ENCODE data around the gene KBTBD12. TPM values are rescaled to one million over a fixed set of nuclear protein-coding genes. Genes with fewer than 3 reads are reported as not detected.
"Not testable (repeated sequence)": the region's sequence is repeated elsewhere in the genome, so short reads cannot be mapped to it uniquely, and the experiment has no call there.

KBTBD12 gene
- total RNA-seq, 1 donor = not detected

DNA sequence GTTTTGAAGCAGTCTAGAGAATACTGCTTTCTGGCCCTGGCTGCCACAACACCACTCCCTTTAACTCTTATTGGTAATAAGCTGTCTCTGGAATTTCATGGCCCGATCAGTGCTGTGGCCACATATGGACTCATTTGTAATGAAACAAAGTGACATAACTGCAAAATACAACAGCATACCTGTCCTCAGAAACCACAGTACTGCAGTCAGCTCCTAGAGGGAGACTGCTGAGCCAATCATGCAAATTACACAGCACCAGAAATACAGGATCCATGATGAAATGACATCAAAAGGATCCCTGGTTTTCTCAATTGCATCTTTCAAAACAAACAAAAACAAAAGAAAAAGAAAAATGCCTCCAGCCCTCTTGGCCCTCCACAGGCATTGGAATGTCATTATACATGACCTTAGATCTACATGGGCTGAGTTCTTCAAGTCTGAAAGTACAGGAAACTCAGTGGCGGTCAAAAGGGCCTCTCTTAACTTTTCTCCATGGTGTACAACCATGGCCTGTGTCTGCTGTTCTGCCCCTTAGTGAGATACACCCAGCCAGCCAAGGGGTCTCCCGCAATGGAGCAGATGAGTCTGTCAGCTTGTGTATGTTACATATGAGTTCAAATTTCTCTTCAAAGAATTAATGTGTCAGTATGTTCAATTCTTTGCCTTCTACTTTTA is 24.9 kb upstream of the KBTBD12 start:
- Histone ChIP-seq H3K27me3 (ENCODE audit: insufficient read depth, low read length) (no peaks in the 10 kb centered on the region), H3K4me3 (ENCODE audit: low read length) (no peak overlapping the region), H3K4me1 (ENCODE audit: insufficient read depth, low read length) (no peaks in the 10 kb centered on the region), H3K9me3 (ENCODE audit: low read depth, low read length) (no peaks in the 10 kb centered on the region)

DNA sequence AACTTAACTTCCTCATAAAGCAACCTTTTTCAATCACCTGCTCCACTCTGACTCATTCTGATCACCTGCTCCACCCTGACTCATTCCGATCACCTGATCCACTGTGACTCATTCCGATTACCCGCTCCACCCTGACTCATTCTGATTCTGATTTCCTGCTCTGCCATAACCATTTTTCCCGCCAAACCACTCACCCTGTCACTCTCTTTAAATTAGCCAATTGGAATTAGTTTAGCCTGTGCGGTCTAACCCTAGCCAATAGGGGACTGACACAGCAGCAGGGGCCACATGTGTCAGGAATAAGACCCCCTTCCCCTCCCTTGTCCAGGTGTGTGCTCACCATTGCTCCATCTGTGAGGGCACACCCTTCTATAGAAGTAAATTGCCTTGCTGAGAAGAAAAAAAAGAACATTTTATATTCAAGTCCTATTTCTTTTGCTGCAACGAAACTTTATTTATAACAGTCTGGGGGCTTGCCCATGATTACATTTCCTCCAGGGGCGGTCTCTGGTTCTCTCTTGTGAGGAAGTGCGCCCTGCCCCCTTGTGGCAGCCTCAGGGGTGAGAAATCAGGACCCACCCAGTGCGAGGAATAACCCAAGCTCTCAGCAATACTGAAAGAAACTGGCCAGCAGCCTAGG is 24.3 kb upstream of the KBTBD12 start:
- not testable (repeated sequence) for H3K27me3 ChIP-seq (ENCODE audit: insufficient read depth, low read length); H3K4me1 ChIP-seq (ENCODE audit: insufficient read depth, low read length); H3K9me3 ChIP-seq (ENCODE audit: low read depth, low read length); H3K4me3 ChIP-seq (ENCODE audit: low read length)

DNA sequence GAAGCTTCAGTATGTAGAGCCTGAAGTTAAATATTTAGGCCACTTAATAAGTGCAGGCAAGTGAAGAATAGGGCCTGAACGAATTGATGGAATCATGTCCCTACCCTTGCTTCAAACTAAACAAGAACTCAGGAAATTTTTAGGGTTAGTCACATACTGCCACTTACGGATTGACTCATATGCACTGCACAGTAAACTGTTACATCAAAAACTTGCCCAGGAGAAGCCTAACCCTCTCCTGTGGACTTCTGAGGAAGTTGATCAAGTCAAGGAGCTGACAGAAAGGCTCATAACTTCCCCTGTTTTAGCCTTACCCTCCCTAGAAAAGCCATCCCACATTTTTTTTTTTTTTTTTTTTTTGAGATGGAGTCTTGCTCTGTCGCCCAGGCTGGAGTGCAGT is 20.6 kb upstream of the KBTBD12 start:
- Histone ChIP-seq H3K9me3 (ENCODE audit: low read depth, low read length) (no peaks in the 10 kb centered on the region), H3K4me1 (ENCODE audit: insufficient read depth, low read length) (no peaks in the 10 kb centered on the region), H3K27me3 (ENCODE audit: insufficient read depth, low read length) (no peaks in the 10 kb centered on the region), H3K4me3 (ENCODE audit: low read length) (no peak overlapping the region)

DNA sequence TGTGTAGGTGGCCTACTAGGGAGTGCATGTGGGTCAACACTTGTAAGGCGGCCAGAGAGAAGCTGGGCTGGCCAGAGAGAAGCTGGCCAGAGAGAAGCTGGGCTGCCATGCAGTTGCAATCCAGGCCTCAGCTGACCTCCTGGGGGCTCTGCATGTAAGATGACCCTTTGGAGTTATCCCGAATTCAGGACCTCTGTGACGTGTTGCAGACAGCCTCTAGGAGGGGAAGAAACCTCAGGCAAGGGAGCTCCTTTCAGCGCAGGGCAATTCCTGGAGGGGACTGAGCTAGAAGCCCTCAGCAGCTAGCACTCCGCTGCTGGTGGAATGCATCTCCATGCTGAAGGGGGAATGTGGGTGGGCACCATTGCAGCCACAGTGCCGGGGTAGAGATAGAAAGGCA is 15.8 kb upstream of the KBTBD12 start:
- Histone ChIP-seq H3K9me3 (ENCODE audit: low read depth, low read length) (no peaks in the 10 kb centered on the region), H3K4me3 (ENCODE audit: low read length) (no peak overlapping the region), H3K4me1 (ENCODE audit: insufficient read depth, low read length) (no peaks in the 10 kb centered on the region), H3K27me3 (ENCODE audit: insufficient read depth, low read length) (no peaks in the 10 kb centered on the region)

DNA sequence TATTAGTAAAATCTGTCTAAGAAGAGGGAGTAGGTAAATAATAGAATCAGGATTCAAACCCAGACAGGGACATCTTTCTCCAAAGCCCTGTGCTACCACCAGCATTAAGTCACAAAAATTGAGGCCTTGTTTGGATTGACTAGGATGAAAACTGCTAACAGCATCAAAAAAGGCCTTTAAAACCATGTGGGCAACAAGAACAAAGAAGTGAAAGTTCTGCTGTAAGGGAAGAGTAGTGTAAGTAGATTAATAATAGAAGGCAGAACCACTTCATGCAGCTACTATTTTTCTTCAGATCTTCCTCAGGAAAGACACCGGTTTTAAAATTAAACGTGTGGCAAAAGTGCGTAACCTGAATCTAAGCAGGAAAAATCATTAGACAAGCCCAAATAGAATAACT is 15.3 kb upstream of the KBTBD12 start:
- H3K4me3 ChIP-seq (ENCODE audit: low read length) = no peak overlapping the region
- H3K4me1 ChIP-seq (ENCODE audit: insufficient read depth, low read length) = no peaks in the 10 kb centered on the region
- H3K27me3 ChIP-seq (ENCODE audit: insufficient read depth, low read length) = no peaks in the 10 kb centered on the region
- no peaks in the 10 kb centered on the region for H3K9me3 ChIP-seq (ENCODE audit: low read depth, low read length)

DNA sequence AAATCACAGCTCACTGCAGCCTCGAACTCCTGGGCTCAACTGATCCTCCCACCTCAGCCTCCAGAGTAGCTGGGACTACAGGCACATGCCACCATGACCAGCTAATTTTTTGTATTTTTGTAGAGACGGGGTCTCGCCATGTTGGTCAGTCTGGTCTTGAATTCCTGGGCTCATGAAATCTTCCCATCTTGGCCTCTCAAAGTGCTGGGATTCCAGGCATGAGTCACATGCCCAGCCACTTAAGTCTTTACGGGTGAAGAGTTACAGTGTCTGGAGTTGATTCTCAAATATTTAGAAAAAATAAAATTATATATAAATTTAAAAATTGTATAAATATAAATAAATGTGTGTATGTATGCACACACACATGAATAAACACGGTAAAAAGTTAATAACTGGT is 14.5 kb upstream of the KBTBD12 start:
- no peak overlapping the region for H3K4me3 ChIP-seq (ENCODE audit: low read length)
- no peaks in the 10 kb centered on the region for H3K27me3 ChIP-seq (ENCODE audit: insufficient read depth, low read length)
- H3K9me3 ChIP-seq (ENCODE audit: low read depth, low read length) = no peaks in the 10 kb centered on the region
- H3K4me1 ChIP-seq (ENCODE audit: insufficient read depth, low read length) = no peaks in the 10 kb centered on the region

DNA sequence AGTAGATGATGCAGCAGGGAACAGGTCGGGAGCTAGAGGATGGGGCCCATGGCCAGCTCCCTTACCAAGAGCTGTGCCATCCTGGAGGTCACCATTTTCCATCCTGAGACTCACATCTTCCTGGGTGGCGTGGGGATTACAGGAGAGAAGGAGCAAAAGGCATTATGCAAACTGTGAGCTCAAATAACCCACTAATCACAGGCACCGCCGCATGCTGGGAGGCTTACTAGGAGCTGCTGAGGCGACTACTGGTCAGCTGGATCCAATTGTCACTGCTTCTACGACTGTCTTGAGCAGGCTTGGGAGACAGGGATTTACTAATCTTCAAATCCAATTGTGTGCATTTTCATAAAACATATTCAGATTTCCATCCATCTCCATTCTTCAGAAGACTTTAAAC is 12.5 kb upstream of the KBTBD12 start:
- H3K27me3 ChIP-seq (ENCODE audit: insufficient read depth, low read length) = no peaks in the 10 kb centered on the region
- H3K4me1 ChIP-seq (ENCODE audit: insufficient read depth, low read length) = no peaks in the 10 kb centered on the region
- no peak overlapping the region for H3K4me3 ChIP-seq (ENCODE audit: low read length)
- no peaks in the 10 kb centered on the region for H3K9me3 ChIP-seq (ENCODE audit: low read depth, low read length)

DNA sequence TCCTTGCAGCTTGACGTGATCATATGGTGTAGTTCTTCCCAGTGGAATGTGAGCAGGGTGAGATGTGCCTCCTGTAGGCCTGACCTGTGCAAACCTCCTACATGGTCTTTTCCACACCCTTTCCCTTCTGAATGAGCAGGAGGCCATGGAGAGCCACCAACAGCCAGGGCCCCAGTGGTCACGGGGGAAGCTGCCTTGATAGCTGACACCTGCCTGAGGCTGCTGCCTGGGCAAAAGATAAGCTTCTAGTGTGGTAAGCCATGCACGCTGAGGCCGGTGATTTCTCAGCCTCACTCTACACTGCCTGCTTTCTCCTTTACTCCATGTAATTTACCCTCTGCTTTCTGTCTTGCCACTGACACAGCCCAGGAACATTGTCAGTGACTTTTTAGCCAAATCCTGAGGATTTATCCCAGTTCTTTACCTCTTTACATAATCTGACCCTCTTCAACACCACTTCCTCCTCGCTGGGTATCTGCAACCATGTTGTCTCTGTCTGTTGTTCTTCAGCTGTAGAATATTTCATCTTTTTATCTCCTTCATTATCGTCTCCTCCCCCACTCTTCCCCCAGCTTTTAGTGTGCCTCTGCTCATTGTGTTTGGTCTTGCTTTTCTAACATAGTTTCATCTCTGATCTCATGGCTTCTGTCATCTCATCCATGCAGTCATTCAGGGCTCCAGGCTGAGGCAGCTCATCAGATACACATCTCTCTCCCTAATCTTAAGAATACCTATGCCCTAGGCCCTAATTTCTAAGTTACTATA is 11.2 kb upstream of the KBTBD12 start:
- no peaks in the 10 kb centered on the region for H3K27me3 ChIP-seq (ENCODE audit: insufficient read depth, low read length)
- no peaks in the 10 kb centered on the region for H3K9me3 ChIP-seq (ENCODE audit: low read depth, low read length)
- H3K4me1 ChIP-seq (ENCODE audit: insufficient read depth, low read length) = peaks cover 3% of the 10 kb centered on the region
- no peak overlapping the region for H3K4me3 ChIP-seq (ENCODE audit: low read length)

DNA sequence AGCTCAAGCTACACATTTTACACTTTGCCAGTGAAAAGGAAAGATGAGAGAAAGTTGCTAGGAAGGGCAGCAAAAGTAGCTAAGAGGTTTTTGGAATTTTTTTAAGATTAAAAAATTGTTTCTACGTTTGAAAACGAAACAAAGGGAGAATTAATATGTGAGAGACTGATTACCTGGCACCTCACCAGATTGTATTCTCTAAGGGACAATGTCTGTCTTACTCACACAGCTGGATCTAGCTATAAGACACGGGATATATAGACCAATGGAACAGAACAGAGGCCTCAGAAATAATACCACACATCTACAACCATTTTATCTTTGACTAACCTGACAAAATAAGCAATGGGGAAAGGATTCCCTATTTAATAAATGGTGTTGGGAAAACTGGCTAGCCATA is 9.5 kb upstream of the KBTBD12 start:
- no peak overlapping the region for H3K4me3 ChIP-seq (ENCODE audit: low read length)
- no peaks in the 10 kb centered on the region for H3K27me3 ChIP-seq (ENCODE audit: insufficient read depth, low read length)
- no peaks in the 10 kb centered on the region for H3K9me3 ChIP-seq (ENCODE audit: low read depth, low read length)
- peaks cover 7% of the 10 kb centered on the region for H3K4me1 ChIP-seq (ENCODE audit: insufficient read depth, low read length)

DNA sequence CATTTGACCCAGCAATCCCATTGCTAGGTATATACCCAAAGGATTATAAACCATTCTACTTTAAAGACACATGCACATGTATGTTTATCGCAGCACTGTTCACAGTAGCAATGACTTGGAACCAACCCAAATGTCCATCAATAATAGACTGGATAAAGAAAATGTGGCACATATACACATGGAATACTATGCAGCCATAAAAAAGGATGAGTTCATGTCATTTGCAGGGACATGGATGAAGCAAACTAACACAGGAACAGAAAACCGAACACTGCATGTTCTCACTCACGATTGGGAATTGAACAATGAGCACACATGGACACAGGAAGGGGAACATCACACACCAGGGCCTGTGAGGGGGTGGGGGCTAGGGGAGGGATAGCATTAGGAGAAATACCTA is 8.4 kb upstream of the KBTBD12 start:
- peaks cover 15% of the 10 kb centered on the region for H3K4me1 ChIP-seq (ENCODE audit: insufficient read depth, low read length)
- H3K4me3 ChIP-seq (ENCODE audit: low read length); H3K27me3 ChIP-seq (ENCODE audit: insufficient read depth, low read length); H3K9me3 ChIP-seq (ENCODE audit: low read depth, low read length): not testable (repeated sequence)

DNA sequence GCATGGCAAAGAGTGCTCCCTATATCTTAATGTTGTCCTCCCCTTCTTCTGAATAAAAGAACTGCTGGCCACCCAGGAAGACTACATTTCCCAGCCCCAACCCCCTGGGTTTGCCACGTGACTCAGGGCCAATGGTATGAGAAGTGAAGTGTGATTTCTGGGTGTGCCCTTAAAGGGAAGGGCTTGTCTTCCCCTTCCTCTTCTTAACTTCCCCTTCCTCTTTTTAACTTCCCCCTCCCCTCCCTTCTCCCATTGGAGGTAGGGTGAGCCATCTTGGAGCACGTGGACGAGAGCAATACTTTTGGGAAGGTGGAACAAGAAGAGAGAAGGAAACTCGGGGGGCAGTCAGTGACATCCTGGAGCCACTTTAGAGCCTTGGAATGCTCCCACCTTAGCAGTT is 6.8 kb upstream of the KBTBD12 start:
- Histone ChIP-seq H3K9me3 (ENCODE audit: low read depth, low read length) (no peaks in the 10 kb centered on the region), H3K27me3 (ENCODE audit: insufficient read depth, low read length) (peaks cover under 1% of the 10 kb centered on the region), H3K4me1 (ENCODE audit: insufficient read depth, low read length) (peaks cover 19% of the 10 kb centered on the region), H3K4me3 (ENCODE audit: low read length) (no peak overlapping the region)

DNA sequence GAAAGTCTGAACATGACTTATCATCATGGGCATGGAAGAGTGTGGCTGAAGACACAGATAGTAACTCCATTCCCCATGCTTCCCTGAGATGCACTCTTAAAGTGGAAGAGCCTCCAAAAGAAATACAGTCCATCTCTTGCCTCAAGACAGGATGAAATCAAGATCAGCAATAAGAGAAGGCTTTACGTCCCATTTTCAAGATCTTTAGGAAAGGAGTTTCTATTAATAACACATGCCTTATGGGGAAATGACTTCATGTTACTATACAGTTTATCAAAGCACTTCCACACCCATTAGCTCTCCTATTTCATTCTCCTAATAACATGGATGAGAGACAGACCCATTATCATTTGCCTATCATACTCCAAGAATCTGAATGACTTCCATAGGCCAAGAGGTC is 6.1 kb upstream of the KBTBD12 start:
- Histone ChIP-seq H3K4me3 (ENCODE audit: low read length) (no peak overlapping the region), H3K9me3 (ENCODE audit: low read depth, low read length) (no peaks in the 10 kb centered on the region), H3K27me3 (ENCODE audit: insufficient read depth, low read length) (peaks cover 7% of the 10 kb centered on the region), H3K4me1 (ENCODE audit: insufficient read depth, low read length) (peaks cover 19% of the 10 kb centered on the region)

DNA sequence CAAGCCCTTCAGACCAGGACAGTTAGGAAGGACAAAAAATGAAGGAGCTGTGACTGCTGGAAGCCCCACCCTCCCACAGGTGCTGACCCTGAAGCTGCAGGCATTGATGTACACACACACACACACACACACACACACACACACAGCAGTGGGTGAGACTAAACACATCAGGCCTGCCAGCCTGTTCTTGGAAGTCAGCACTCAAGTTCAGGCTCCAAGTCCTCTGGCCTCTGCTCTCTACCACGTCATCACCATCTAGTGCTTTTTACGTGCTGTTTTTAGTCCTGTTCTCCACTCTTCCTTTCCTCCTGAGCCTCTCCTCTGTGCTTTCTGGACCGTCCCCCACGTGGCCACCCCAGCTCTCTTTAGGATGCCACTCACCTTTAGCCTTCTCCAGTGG is 5.4 kb upstream of the KBTBD12 start:
- Histone ChIP-seq H3K4me1 (ENCODE audit: insufficient read depth, low read length) (peaks cover 21% of the 10 kb centered on the region), H3K4me3 (ENCODE audit: low read length) (no peak overlapping the region), H3K27me3 (ENCODE audit: insufficient read depth, low read length) (peaks cover 14% of the 10 kb centered on the region), H3K9me3 (ENCODE audit: low read depth, low read length) (no peaks in the 10 kb centered on the region)

DNA sequence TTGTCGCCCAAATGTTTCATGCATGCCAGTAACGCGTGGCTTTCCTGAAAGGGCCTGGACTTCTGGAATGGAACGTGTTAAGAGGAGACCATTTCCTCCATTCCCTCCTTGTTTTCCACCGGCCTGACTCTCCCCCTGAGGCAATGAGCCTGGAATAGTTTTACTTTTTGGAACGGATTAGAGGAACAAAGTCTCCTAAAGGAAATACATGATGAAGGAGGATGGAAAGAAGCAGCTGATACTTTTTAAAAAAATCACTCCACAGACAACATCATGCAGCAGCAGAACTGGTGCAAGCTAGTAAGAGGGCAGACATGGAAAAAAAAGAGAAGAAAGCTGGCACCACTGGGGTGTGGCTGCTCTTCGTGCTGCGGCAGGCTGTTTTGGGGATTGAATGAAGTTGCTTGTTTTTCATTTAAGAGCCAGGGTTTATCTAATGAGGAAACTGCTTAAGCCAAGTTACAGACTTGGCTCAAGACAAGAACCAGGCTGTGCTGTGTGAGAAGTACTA is 3.6 kb upstream of the KBTBD12 start:
- Histone ChIP-seq H3K4me3 (ENCODE audit: low read length) (no peak overlapping the region), H3K4me1 (ENCODE audit: insufficient read depth, low read length) (peaks cover 25% of the 10 kb centered on the region), H3K9me3 (ENCODE audit: low read depth, low read length) (no peaks in the 10 kb centered on the region), H3K27me3 (ENCODE audit: insufficient read depth, low read length) (peaks cover 32% of the 10 kb centered on the region)

DNA sequence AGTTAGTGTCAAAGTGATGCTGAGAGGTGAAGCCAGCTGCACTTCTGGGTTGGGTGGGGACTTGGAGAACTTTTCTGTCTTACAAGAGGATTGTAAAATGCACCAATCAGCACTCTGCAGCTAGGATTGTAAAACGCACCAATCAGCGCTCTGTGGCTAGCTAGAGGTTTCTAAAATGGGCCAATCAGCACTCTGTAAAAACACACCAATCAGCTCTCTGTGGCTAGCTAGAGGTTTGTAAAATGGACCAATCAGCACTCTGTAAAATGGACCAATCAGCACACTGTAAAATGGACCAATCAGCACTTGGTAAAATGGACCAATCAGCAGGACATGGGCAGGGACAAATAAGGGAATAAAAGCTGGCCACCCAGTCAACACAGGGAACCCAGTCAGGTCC is 1.2 kb upstream of the KBTBD12 start:
- Histone ChIP-seq H3K27me3 (ENCODE audit: insufficient read depth, low read length) (peaks cover 40% of the 10 kb centered on the region), H3K4me1 (ENCODE audit: insufficient read depth, low read length) (peaks cover 23% of the 10 kb centered on the region)
- not testable (repeated sequence) for H3K4me3 ChIP-seq (ENCODE audit: low read length); H3K9me3 ChIP-seq (ENCODE audit: low read depth, low read length)
